Mucosa of descending colon (tissue), 3 donors: Measurements from ENCODE around the gene ETV3. TPM values are rescaled to one million over a fixed set of nuclear protein-coding genes. Genes with fewer than 3 reads are reported as not detected.
"Not testable (repeated sequence)": the region's sequence is repeated elsewhere in the genome, so short reads cannot be mapped to it uniquely, and the experiment has no call there.

Experiments
- ATAC-seq: fragments of 200-7000 bp; cut with Tn5 transposase; one replicate; pipeline ENCODE4 v1.9.1; 2020; ENCODE audit warnings: mild to moderate bottlenecking, moderate library complexity
- DNase-seq, 3 donors: peaks; one replicate each; pipeline ENCODE4 v3.0.0-alpha.2; 2020
- H3K36me3 ChIP-seq: fragments of 200-600 bp; one replicate; pipeline ENCODE4 v1.8.0; 2021; ENCODE audit warnings: low read depth, mild to moderate bottlenecking
- H3K4me1 ChIP-seq: fragments of 200-600 bp; one replicate; pipeline ENCODE4 v1.8.0; 2021; ENCODE audit warnings: low read depth, mild to moderate bottlenecking
- H3K4me3 ChIP-seq: fragments of 200-600 bp; one replicate; pipeline ENCODE4 v1.8.0; 2021; ENCODE audit warnings: mild to moderate bottlenecking
- H3K9me3 ChIP-seq: fragments of 200-600 bp; one replicate; pipeline ENCODE4 v1.8.0; 2021; ENCODE audit warnings: mild to moderate bottlenecking
- CTCF ChIP-seq: fragments of 200-600 bp; IDR thresholded peaks from one replicate; pipeline ENCODE4 v1.8.0; 2022; ENCODE audit warnings: antibody characterized with exemption, mild to moderate bottlenecking
- intact Hi-C, 2 donors: fragments of 100-400 bp; cut with DNase I in 1 of 2; cut with micrococcal nuclease in 1 of 2; formaldehyde crosslinking; loops; one replicate each; pipeline versions ENCODE4 v1.11.0 to v1.11.1; 2022; cut with DNase I, micrococcal nuclease
- long read RNA-seq, 2 donors: library from polyadenylated mRNA; unstranded; transcript quantifications; one replicate each; pipeline ENCODE4 v2.0.0, GENCODE V29; 2019 to 2021
- total RNA-seq, 3 donors: library from RNA; stranded (reverse); fragmentation: NEBNext Ultra II Directional in 2 of 3; extraction: Animal tissue kit (Norgen Biotek cat#: 25700) in 2 of 3; gene quantifications; one replicate each; pipeline versions ENCODE4 v1.2.1 to v1.2.4, GENCODE V29; 2021 to 2023
- donor health status: DM: no; HTN: no; CAD: no; lungs with moderate emphysema.
- donor health status: DM: no; HTN: no; CAD: no.
- donor health status: DM: no; HTN: yes; CAD: no.

The ETV3 gene
- total RNA-seq = 10 to 100 TPM; 32.6 to 36.3 (median 35.9) TPM
- long read RNA-seq, donor 1, partial matches to known transcripts = 0 of 3 reads
- long read RNA-seq, donor 1, other reads (novel, unspliced or antisense) = 2 of 3 reads
- long read RNA-seq, donor 2, partial matches to known transcripts = 0 of 6 reads
- long read RNA-seq, donor 2, other reads (novel, unspliced or antisense) = 2 of 6 reads

GRCh38 chr1:157138220-157139051 is at the start of gene ETV3:
TSS of gene ETV3 (minus strand) at chr1:157138395. CDS start at chr1:157136352, 2,043 bp downstream.
- Histone ChIP-seq H3K4me3 (peak within 1 kb of the TSS; percentile 83), H3K4me1 (peaks cover 15% of the 10 kb centered on the region), H3K9me3 (no peaks in the 10 kb centered on the region), H3K36me3 (peaks cover 5% of the 10 kb centered on the region)
- intact Hi-C loops = no loop called here
- ATAC-seq = peak; percentile 97
- TF ChIP-seq CTCF = no peak
- peak; percentile 95 to 96 (median 95) for DNase-seq

DNA sequence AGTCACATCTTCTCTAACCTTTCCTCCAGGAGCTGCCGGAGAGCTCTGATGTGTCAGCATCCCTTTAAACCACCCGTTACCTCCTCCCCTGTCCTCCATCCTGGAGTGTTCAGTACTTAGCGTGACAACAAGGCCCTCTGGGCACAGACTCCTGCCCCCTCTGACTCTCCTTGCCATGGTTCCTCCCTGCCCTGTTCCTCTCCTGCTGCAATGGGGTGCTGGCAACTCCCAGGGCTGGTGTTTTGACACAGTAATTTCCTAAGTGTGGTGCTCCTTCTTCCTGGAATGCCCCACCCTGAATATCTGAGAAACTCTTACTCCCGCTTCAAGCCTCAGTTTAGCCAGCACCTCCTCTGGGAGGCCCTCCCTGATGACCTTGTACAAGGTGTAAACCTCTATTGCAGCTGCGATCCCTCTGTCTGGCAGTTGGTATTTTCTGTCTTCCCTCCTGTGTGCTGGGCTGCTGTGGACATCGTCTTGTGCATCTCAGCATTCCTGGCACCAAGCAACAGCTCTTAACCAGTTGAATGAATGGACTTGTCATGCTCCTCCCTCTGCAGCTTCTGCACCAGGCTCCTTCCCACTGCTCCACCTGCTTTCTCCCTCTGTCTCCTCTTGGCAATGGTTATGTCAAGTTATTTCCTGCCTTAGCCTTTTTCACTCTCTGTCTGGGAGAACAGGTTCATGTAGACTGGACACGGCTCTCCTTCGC is 48.2 kb upstream of the ETV3 start:
- Histone ChIP-seq H3K9me3 (no peaks in the 10 kb centered on the region), H3K4me1 (no peaks in the 10 kb centered on the region), H3K4me3 (no peak overlapping the region), H3K36me3 (no peaks in the 10 kb centered on the region)
- ATAC-seq = no peak
- no peak for DNase-seq
- intact Hi-C loops = no loop called here
- no peak for TF ChIP-seq CTCF

GRCh38 chr1:157183870-157184269 is 45.7 kb upstream of the ETV3 start:
- H3K4me1 ChIP-seq = no peaks in the 10 kb centered on the region
- no peaks in the 10 kb centered on the region for H3K9me3 ChIP-seq
- ATAC-seq (no peak), DNase-seq (no peak)
- TF ChIP-seq CTCF = no peak
- no peaks in the 10 kb centered on the region for H3K36me3 ChIP-seq
- H3K4me3 ChIP-seq = no peak overlapping the region
- intact Hi-C loops = no loop called here

- H3K4me3 ChIP-seq, H3K9me3 ChIP-seq, intact Hi-C loops, H3K4me1 ChIP-seq, ATAC-seq, DNase-seq, H3K36me3 ChIP-seq: not testable (repeated sequence)
Measured at GRCh38 chr1:157182371-157182770, 44.2 kb upstream of the ETV3 start.

DNA sequence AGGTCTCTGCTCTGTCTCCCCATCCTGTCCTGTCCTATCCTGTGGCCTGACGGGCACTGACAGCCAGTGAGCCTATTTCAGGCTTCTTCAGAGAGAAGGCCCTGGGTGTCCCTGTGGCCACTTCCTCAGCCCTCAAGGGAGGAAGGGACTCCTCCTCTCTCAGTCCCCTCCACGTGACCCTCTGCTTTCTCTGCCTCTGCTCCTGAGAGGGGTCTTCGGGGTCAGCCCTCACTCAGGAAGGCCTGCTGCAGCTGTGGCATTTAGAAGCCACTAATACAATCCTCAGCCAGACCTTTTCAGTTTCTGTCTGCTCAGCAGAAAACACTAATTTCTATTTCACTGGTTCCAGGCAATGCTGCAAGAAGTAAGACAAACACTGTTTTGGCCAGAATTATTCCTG is 43.6 kb upstream of the ETV3 start:
- H3K9me3 ChIP-seq = no peaks in the 10 kb centered on the region
- intact Hi-C loops = no loop called here
- H3K4me1 ChIP-seq = no peaks in the 10 kb centered on the region
- no peak for DNase-seq
- no peak overlapping the region for H3K4me3 ChIP-seq
- H3K36me3 ChIP-seq = no peaks in the 10 kb centered on the region
- no peak for ATAC-seq
- no peak for TF ChIP-seq CTCF

- H3K9me3 ChIP-seq = no peaks in the 10 kb centered on the region
- DNase-seq (no peak), ATAC-seq (no peak)
- H3K36me3 ChIP-seq = no peaks in the 10 kb centered on the region
- H3K4me3 ChIP-seq = no peak overlapping the region
- no peaks in the 10 kb centered on the region for H3K4me1 ChIP-seq
- no peak for TF ChIP-seq CTCF
- intact Hi-C loops = no loop called here
Measured at GRCh38 chr1:157181258-157181657, 43.1 kb upstream of the ETV3 start.
